HG02943 (cell line): ENCODE measurements around the gene MS4A12.
"Not testable (repeated sequence)": the region's sequence is repeated elsewhere in the genome, so short reads cannot be mapped to it uniquely, and the experiment has no call there.

Source experiments
- ATAC-seq: cut with Tn5 transposase; IDR thresholded peaks from one replicate; pipeline ENCODE4 v1.9.1; 2021; ENCODE audit warnings: mild to moderate bottlenecking, low read depth, moderate library complexity; ENCODE audit not compliant: unreplicated experiment

Gene MS4A12

GRCh38 chr11:60511393-60511792 is 18.8 kb downstream of the MS4A12 start:
- ATAC-seq, result no peak

DNA sequence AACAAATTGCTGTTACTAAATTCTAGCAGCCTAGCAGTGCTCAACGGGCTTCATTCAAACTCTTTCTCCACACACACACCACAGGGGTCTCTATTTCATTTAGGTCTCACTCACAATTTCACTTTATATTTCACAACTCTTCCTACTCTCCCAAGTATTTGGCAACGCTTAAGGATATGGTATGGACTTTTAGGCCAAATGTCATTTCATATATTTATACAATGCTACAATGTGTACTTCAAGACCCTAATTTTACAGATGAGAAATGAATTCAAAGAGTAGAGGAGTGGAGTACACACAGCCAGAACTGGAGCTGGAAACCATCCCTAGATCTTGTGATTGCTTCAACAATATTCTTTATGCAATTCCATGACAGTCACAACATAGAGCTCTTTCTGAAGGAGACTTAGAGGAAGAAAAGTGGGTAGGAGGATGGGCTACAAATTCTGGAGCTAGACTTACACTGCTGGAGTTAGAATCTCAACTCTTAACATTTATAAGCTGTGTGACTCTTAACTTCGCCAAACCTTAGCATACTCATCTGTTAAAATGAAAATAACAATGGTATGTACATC is 20.2 kb downstream of the MS4A12 start:
- ATAC-seq, result no peak

- ATAC-seq, result no peak
Measured at GRCh38 chr11:60513496-60514460, 21.2 kb downstream of the MS4A12 start.

DNA sequence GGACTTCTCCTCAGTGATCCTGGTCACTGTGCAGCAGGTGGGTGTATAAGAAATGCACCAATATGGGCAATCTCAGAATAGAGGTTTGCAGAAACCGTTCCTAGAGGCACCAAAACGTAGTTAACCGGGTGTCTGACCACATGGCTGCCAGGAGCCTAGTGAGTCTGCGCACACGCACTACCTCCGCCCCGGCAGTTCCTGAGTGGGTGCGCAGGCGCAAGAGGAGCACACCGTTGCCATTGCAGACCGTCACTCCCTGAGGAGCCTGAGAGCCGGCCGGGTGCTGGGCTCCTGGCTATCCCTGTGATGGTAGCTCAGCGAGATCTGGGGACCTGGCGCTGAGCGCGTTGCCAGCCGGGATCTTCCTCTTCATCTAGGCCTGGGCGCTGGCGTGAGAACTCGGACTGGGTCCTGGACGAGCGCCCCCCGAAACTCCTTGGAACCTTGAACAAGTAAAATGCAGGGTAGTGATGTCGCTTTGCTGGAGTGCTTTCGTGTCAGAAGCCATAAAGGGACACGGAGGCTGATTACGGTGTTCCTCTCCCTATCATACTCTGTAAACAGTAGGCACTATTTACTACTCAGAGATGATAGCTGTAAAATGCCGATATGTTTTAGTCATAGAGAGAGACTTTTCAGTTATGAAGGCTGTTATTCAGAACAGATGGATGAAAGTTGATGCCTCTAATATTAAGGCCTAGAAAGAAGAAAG is 22.7 kb downstream of the MS4A12 start, which contains the start of gene MS4A13:
MS4A13 (plus strand) TSS at position 249 of the 712 bp plus-strand sequence. CDS start 2,692 bp downstream, outside the sequence.
- no peak for ATAC-seq

DNA sequence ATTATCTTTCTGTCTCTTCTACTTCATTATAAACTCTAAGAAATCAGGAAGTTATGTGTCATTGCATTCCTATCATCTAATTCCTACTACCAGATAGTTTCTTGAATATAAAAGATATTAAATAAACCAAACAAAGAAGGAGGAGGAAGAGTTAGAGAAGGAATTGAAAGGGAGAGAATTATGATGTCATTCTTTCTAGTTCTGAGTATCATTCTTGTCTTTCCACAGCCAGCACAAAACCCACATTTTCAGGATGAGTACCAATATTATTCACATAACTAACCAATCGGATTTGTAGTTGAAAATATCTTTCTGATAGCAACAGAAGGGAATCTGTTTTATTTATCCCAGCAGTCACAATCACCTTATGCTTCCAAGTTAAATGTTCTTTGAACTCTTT is 35.9 kb downstream of the MS4A12 start:
- no peak for ATAC-seq

DNA sequence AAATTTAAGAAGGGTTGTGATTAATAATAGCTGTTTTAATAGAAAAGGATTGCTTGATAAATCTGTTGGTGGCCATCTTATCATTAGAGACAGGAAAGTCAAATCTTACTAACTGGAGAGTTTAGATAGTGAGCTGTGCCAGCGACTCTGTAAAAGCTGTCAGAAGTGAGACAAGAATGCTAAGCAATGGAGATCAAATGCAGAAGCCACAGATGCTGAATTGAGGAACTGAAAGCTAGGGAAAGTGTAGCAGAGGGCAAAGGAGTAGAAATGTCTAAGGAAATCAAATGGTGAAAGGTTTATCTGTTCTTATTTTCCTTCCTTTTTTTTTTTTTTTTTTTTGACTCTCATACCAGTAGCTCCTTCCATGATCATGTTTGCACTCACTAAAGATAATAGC is 36.4 kb downstream of the MS4A12 start:
- no peak for ATAC-seq

GRCh38 chr11:60530454-60531100 is 38.0 kb downstream of the MS4A12 start:
- no peak for ATAC-seq

GRCh38 chr11:60532383-60532782 is 39.8 kb downstream of the MS4A12 start:
- not testable (repeated sequence) for ATAC-seq

DNA sequence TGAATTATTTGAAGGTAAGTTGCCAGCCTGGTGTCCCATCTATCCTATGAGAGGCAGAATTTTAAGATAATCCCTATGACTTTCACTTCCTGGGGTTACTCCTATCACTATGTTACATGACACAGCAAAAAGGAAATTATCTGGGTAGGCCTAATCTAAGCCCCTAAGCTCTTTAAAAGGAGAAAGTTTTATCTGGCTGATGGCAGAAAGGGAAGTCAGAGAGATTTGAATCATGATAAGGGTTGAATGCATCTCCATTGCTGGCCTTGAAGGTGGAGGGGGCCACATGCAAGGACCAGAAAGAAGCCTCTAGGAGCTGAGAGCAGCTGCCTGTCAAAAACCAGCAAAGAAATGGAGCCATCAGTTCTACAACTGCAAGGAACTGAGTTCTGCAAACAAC is 46.0 kb downstream of the MS4A12 start:
- not testable (repeated sequence) for ATAC-seq

DNA sequence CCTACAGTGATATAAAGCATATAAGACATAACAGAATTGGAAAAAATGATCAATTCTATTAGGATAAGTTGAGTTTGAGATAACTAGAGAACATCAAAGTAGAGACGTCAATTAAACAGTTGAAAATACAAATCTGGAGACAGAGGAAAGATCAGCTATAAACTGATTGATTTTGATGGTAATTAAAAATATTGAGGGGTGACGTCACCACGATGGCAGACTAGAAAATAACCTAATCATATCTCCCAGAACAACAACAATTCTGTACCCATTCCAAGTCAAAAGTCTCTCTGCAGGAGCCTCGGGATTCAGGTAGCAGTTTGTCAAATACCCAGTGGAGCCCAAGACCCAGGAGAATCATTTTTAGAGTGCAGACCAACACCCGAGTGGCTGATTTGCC is 51.5 kb downstream of the MS4A12 start:
- no peak for ATAC-seq
